Spinal cord (tissue), 10 donors: Measurements from ENCODE around the gene POP4. TPM values are rescaled to one million over a fixed set of nuclear protein-coding genes. Genes with fewer than 3 reads are reported as not detected.
A peak's percentile ranks its signal among the peaks of the same experiment; 100 is the strongest.

ENCODE experiments used
- DNase-seq, 6 donors: peaks; one replicate each; pipeline versions ENCODE4 v3.0.0 to v3.0.0-alpha.2; 2013 to 2015; ENCODE audit warnings: low spot score in 6 of 6, low read depth in 4 of 6
- H3K27ac ChIP-seq: one replicate; pipeline ENCODE4 v1.5.1; 2013; ENCODE audit warnings: low read depth, low read length, control low read depth
- H3K27me3 ChIP-seq: one replicate; pipeline ENCODE4 v1.6.1; 2013; ENCODE audit warnings: low read length; ENCODE audit not compliant: control insufficient read depth, insufficient read depth
- H3K36me3 ChIP-seq: one replicate; pipeline ENCODE4 v1.6.1; 2013; ENCODE audit warnings: low read length; ENCODE audit not compliant: control insufficient read depth, insufficient read depth
- H3K4me1 ChIP-seq: one replicate; pipeline ENCODE4 v1.6.1; 2013; ENCODE audit warnings: low read length; ENCODE audit not compliant: control insufficient read depth, insufficient read depth
- H3K4me3 ChIP-seq: one replicate; pipeline ENCODE4 v1.5.1; 2013; ENCODE audit warnings: low read depth, low read length, control low read depth
- H3K9me3 ChIP-seq: one replicate; pipeline ENCODE4 v1.6.1; 2013; ENCODE audit warnings: low read length; ENCODE audit not compliant: control insufficient read depth, insufficient read depth
- WGBS: methylation state at CpG from one replicate; pipeline ENCODE4 v1.1.5; 2013; ENCODE audit warnings: missing lambda C conversion rate; ENCODE audit not compliant: insufficient coverage; 5-methylcytosine and 5-hydroxymethylcytosine counted together
- polyA plus RNA-seq, 2 donors: library from polyadenylated mRNA; unstranded; fragments of 120-200 nt; gene quantifications; one replicate each; pipeline ENCODE4 v1.2.1, GENCODE V29; 2013; ENCODE audit not compliant: insufficient read length in 2 of 2
- total RNA-seq, 2 donors: library from RNA; depleted of rRNA in 1 of 2; stranded (reverse); fragments of 120-200 nt in 1 of 2; fragments of >200 nt in 1 of 2; gene quantifications; one replicate each; pipeline versions ENCODE4 v1.2.3 to v1.2.4, GENCODE V29; 2013 to 2014
- donor health status: healthy.

Gene POP4
- total and polyA plus RNA-seq, 4 donors: 56.1 to 86.6 (median 56.8) TPM

DNA sequence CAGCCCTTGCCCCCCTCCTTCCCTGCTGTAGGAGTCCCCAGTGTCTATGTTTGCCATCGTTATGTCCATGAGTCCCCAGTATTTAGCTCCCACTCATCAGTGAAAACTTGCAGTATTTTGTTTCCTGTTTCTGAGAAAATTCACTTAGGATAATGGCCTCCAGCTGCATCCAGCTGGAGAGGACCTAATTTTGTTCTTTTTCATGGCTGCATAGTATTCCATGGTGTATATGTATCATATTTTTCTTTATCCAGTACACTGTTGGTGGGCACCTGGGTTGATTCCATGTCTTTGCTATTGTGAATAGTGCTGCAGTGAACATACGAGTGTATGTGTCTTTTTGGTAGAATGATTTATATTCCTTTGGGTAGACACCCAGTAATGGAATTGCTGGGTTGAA is 18.0 kb upstream of the POP4 start:
- Histone ChIP-seq H3K4me3 (no peak overlapping the region), H3K27ac (no peak overlapping the region), H3K9me3 (no peaks in the 10 kb centered on the region), H3K27me3 (peaks cover 3% of the 10 kb centered on the region), H3K4me1 (no peaks in the 10 kb centered on the region), H3K36me3 (no peaks in the 10 kb centered on the region)
- no peak for DNase-seq
- WGBS: 60% methylated on average over 1 of the region's 2 CpGs

DNA sequence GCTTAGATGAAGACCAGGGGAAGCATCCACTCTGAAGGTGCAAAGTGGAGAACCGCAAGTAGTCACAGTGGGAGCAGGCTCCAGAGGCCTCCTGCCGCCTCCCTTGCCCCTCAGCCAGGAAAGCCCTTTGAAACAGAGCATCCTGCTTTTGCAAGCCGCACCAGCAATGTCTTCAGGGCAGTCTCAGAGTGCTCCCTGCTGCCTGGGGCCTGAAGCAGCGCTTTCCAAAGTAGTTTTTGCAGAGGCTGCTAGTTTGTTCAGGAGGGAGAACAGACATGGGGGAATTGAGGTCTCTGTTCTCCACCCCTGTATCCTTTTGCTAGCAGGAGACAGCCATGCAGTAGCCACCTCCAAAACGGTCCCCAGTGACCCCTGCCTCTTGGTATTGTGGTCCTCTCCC is 15.8 kb upstream of the POP4 start:
- Histone ChIP-seq H3K27me3 (peaks cover 3% of the 10 kb centered on the region), H3K4me3 (no peak overlapping the region), H3K4me1 (no peaks in the 10 kb centered on the region), H3K9me3 (no peaks in the 10 kb centered on the region), H3K36me3 (no peaks in the 10 kb centered on the region), H3K27ac (no peak overlapping the region)
- 33% methylated on average over 4 of the region's 5 CpGs for WGBS
- DNase-seq: no peak

DNA sequence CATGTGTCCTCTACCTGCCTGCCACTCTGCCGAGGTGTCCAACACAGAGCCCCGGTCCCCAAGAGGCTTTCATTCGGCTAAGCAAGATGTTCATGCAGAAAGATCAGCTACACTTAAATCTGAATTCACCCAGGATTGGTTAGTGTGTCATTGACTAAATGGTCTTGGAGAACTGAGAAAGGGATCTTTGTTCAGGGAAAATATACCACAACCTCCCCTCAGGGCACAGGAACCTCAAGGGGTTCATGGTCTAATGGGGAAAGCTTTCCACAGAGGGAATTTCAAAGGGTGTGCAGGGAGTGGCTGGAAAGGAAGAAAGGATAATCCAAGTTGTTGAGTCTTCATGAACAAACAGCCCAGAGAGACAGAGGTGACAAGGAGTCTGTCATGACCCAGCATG is 14.4 kb upstream of the POP4 start:
- no CpG with 5 or more reads among the region's 3 CpGs for WGBS
- Histone ChIP-seq H3K9me3 (no peaks in the 10 kb centered on the region), H3K27me3 (peaks cover 6% of the 10 kb centered on the region), H3K36me3 (no peaks in the 10 kb centered on the region), H3K4me1 (no peaks in the 10 kb centered on the region), H3K27ac (no peak overlapping the region), H3K4me3 (no peak overlapping the region)
- no peak for DNase-seq

DNA sequence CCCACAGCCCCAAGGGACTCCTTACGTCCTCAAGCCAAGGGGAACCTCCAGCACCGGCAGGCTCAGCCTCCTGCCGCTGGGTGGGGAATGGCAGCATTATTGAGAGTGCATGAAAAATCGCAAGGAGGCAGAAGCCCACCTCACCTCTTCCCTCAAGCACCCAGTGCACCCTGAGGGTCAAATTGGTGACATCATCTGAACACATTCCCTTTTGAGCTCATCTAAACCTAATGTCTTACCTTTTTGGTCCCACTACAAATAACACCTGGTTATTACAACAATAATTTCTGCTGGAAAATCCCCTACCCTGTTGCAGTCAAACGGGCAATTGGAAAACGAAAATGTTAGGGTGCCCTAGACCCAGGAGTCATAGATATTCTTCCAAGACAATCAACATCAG is 12.2 kb upstream of the POP4 start:
- peaks cover 9% of the 10 kb centered on the region for H3K27me3 ChIP-seq
- no peak for DNase-seq
- 97% methylated on average over 3 of the region's 6 CpGs for WGBS

DNA sequence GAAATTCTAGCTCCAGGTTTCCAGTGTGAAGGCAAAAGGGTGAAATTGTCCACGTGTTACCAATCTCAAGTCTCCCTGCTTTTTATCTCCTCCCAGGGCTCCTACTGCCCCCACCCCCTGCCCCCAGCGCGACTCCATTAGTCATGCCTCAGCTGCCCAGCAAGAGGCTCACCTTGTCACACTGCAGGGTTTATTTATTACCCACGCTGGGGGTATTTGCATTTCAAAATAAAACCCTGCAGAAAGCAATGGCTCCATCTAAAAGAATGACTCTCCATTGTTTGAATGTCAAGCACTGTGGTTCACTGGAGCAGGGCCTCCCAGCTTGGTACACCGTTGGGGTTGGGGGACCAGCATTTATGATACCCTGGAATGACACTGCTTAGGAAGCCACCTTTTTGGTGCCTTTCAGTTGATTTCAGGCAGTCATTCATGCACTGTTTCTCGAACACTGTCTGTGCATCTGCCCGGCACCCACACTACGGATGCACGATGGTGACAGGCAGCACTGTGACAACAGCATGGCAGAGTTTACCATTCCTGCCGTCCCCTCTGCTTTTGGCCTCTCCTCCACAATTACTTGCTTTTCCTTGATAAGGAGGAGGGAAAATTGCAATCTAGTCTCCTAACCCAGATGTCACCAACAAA is 9.9 kb upstream of the POP4 start:
- H3K27ac ChIP-seq: no peak overlapping the region
- no peaks in the 10 kb centered on the region for H3K36me3 ChIP-seq
- 8% methylated on average over 7 of the region's 10 CpGs for WGBS
- peak in 1 of 6 donors; percentile 41 for DNase-seq
- no peak overlapping the region for H3K4me3 ChIP-seq
- no peaks in the 10 kb centered on the region for H3K9me3 ChIP-seq
- no peaks in the 10 kb centered on the region for H3K4me1 ChIP-seq
- peaks cover 6% of the 10 kb centered on the region for H3K27me3 ChIP-seq

More for the DNA sequence above, 12.2 kb upstream of the POP4 start:
- Histone ChIP-seq H3K9me3 (no peaks in the 10 kb centered on the region), H3K4me1 (no peaks in the 10 kb centered on the region), H3K27ac (no peak overlapping the region), H3K36me3 (no peaks in the 10 kb centered on the region), H3K4me3 (no peak overlapping the region)

DNA sequence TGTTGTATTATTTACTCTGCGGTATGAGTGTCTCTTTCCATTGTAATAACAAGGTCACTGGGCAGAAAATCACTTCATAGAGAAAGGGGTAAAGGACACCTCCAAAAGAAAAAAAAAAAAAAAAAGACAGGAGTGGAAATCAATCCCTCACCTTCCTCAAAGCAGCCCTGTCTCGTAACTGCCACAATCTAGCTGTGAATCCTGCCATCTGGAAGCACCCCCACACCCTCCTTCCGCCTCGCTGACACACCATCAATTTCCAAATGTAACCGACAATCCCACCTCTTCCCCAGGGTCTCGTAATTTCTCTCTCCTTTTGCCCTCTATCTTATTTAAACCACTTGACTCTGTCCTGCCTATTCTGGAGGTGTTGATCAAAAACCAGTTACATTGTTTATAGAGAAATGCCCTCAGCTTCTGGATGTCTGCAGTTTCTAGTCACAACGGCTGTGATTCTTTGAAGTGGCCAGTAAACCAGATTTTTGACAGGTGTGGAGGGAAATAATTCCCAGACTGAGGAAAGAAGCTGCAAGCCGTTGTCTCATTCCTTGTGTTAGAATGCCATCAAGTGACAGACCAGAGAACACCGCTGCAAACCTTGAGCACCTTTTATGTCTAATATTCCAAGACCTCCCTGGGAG is 9.1 kb upstream of the POP4 start:
- peak; percentile 19 to 94 (median 55) for DNase-seq
- 21% methylated on average over 3 of the region's 9 CpGs for WGBS
- no peak overlapping the region for H3K27ac ChIP-seq
- no peak overlapping the region for H3K4me3 ChIP-seq
- H3K4me1 ChIP-seq: no peaks in the 10 kb centered on the region
- peaks cover 6% of the 10 kb centered on the region for H3K27me3 ChIP-seq
- no peaks in the 10 kb centered on the region for H3K36me3 ChIP-seq
- no peaks in the 10 kb centered on the region for H3K9me3 ChIP-seq

DNA sequence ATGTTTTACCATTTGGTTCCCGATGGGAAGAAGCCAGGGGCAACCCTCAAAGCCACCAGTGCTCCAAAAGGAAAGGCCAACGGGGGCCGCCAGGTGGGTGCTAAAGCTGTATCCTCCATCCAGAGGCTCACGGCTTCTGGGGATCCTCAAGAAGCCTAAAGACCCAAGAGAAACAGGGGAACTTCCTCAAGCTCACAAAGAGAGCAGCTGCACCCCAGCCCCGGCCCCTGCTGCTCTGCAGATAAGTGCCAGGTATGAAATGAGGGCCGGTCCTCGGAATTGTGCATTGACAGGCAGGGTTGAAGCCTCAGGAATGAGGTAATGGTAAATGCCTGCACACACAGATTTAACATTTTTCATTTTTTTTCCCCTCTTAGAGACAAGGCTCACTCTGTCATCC is 8.0 kb upstream of the POP4 start:
- Histone ChIP-seq H3K27ac (no peak overlapping the region), H3K9me3 (no peaks in the 10 kb centered on the region), H3K4me3 (no peak overlapping the region), H3K36me3 (no peaks in the 10 kb centered on the region), H3K27me3 (peaks cover 6% of the 10 kb centered on the region), H3K4me1 (no peaks in the 10 kb centered on the region)
- WGBS: 85% methylated on average over 4 of the region's 7 CpGs
- DNase-seq: no peak

DNA sequence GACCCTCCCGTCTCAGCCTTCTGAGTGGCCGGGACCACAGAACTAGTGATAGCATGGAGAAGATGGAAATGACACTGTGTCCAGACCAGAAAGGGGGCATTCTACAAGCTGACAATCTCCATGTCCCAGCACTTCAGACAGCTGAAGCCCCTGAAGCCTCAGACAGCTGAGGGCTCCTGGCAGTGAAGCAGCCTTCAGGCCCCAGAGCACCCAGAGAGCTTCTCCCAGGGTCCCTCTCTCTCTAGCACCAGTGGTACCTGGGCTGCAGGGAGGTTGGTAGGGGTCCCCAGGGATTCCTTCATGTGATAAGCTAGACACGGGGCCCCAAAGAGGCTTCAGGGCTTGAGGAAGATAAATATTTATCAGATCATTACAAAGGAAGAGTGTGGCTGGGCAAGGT is 7.6 kb upstream of the POP4 start:
- Histone ChIP-seq H3K4me1 (no peaks in the 10 kb centered on the region), H3K27ac (no peak overlapping the region), H3K9me3 (no peaks in the 10 kb centered on the region), H3K27me3 (peaks cover 6% of the 10 kb centered on the region), H3K36me3 (no peaks in the 10 kb centered on the region), H3K4me3 (no peak overlapping the region)
- no CpG with 5 or more reads among the region's 3 CpGs for WGBS
- DNase-seq: no peak

DNA sequence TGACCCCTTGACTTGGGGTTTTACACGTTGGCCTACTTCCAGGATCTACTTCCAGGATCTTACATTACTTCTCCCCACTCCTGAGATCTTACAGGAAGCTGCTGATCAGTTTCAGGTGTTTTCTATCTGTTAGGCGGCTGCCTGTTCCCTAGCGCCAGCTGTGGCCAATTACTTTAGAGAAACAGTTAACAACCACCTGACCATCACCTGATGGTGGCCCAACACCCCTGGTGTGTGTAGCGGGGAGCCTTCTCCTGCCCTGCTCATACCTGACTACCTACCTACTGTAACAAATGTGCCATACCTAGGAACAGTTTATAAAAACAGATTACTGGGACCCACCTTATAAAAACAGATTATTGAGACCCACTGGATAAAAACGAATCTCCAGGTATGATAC is 2.8 kb upstream of the POP4 start:
- H3K27me3 ChIP-seq: no peaks in the 10 kb centered on the region
- DNase-seq: no peak

DNA sequence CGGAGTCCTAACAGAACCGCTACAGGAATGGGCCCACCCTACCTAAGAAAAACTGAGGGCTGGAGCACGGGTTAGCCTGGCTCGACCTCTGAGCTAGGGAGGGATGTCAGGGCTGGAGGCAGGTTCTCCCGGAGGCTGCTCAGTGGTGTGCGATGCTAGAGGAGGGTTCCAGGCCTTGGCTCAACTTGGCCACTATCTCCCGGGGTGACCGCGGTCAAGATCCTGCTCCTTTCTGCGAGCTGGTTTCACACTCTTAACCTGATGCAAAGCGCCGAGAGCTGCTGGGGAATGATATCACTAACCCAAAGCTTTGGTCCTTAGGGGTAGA is 301 bp downstream of the POP4 start:
- 0% methylated on average over 7 of the region's 12 CpGs for WGBS
- Histone ChIP-seq H3K27me3 (no peaks in the 10 kb centered on the region), H3K36me3 (peaks cover 19% of the 10 kb centered on the region), H3K4me1 (peaks cover 14% of the 10 kb centered on the region), H3K4me3 (peak overlapping the region; percentile 84), H3K9me3 (no peaks in the 10 kb centered on the region), H3K27ac (peak overlapping the region; percentile 11)
- DNase-seq: no peak

More for the DNA sequence above, 2.8 kb upstream of the POP4 start:
- H3K9me3 ChIP-seq: no peaks in the 10 kb centered on the region
- H3K36me3 ChIP-seq: no peaks in the 10 kb centered on the region
- H3K27ac ChIP-seq: no peak overlapping the region
- no peak overlapping the region for H3K4me3 ChIP-seq
- H3K4me1 ChIP-seq: peaks cover 14% of the 10 kb centered on the region
- 55% methylated on average over 2 of the region's 5 CpGs for WGBS
